IMR-90 (cell line): ENCODE data around the gene MYBL2.

Experiments used
- BHLHE40 ChIP-seq: fragments of 150-350 bp; IDR thresholded peaks from 2 replicates; pipeline ENCODE4 v1.6.1; 2016; ENCODE audit warnings: mild to moderate bottlenecking, low read depth, low read length
- CEBPB ChIP-seq: IDR thresholded peaks from 2 replicates; pipeline ENCODE4 v1.6.1; 2012; ENCODE audit warnings: low read depth, low read length, improper control_type of control experiment
- CTCF ChIP-seq: conservative IDR thresholded peaks from 2 replicates; pipeline ENCODE4 v1.5.1; 2012; ENCODE audit warnings: mild to moderate bottlenecking, low read depth, low read length, improper control_type of control experiment
- MAFK ChIP-seq: IDR thresholded peaks from 2 replicates; pipeline ENCODE4 v1.6.1; 2012; ENCODE audit warnings: low read depth, low read length, improper control_type of control experiment
- MXI1 ChIP-seq: IDR thresholded peaks from 2 replicates; pipeline ENCODE4 v1.6.1; 2012; ENCODE audit warnings: low read depth, mild to moderate bottlenecking, low read length, moderate library complexity, borderline replicate concordance
- POLR2A ChIP-seq: IDR thresholded peaks from 2 replicates; pipeline ENCODE4 v1.6.1; 2012; ENCODE audit warnings: mild to moderate bottlenecking, low read depth, low read length
- RCOR1 ChIP-seq: IDR thresholded peaks from 2 replicates; pipeline ENCODE4 v1.6.1; 2012; ENCODE audit warnings: mild to moderate bottlenecking, low read length, improper control_type of control experiment; ENCODE audit not compliant: insufficient replicate concordance
- RFX5 ChIP-seq: IDR thresholded peaks from 2 replicates; pipeline ENCODE4 v1.8.0; 2012; ENCODE audit warnings: low read depth, mild to moderate bottlenecking, low read length, moderate library complexity

GRCh38 chr20:43681468-43681942, 14.6 kb downstream of the MYBL2 start:
- TF ChIP-seq POLR2A, result no peak
- no peak for TF ChIP-seq RFX5
- TF ChIP-seq RCOR1, result no peak
- TF ChIP-seq CTCF, result no peak
- TF ChIP-seq CEBPB, result no peak
- no peak for TF ChIP-seq MAFK
- no peak for TF ChIP-seq BHLHE40
- no peak for TF ChIP-seq MXI1
